HUES64 (cell line): ENCODE results near the gene LMNB1.

Experiments used
- H3K27ac ChIP-seq: 2 replicates; pipeline ENCODE4 v1.7.0; 2013; ENCODE audit warnings: low read depth, low read length, inconsistent platforms
- H3K27me3 ChIP-seq: 2 replicates; pipeline ENCODE4 v1.6.1; 2013; ENCODE audit warnings: mild to moderate bottlenecking, low read length; ENCODE audit not compliant: insufficient read depth
- H3K36me3 ChIP-seq: 2 replicates; pipeline ENCODE4 v1.6.1; 2013; ENCODE audit warnings: mild to moderate bottlenecking, low read length; ENCODE audit not compliant: insufficient read depth
- H3K4me1 ChIP-seq: 2 replicates; pipeline ENCODE4 v1.6.1; 2013; ENCODE audit warnings: mild to moderate bottlenecking, low read length, moderate library complexity; ENCODE audit not compliant: insufficient read depth
- H3K4me3 ChIP-seq: 2 replicates; pipeline ENCODE4 v1.5.1; 2013; ENCODE audit warnings: mild to moderate bottlenecking, low read length, moderate library complexity
- H3K9ac ChIP-seq: 2 replicates; pipeline ENCODE4 v1.6.1; 2013; ENCODE audit warnings: mild to moderate bottlenecking, low read depth, low read length
- H3K9me3 ChIP-seq: 2 replicates; pipeline ENCODE4 v1.6.1; 2013; ENCODE audit warnings: low read depth, low read length; ENCODE audit not compliant: insufficient read depth
- WGBS: fragments of 150-250, 120-280 bp; methylation state at CpG from one replicate; pipeline ENCODE4 v1.1.7; 2013; ENCODE audit warnings: missing lambda C conversion rate; 5-methylcytosine and 5-hydroxymethylcytosine counted together

LMNB1 gene

GRCh38 chr5:126878085-126878484 is 101.1 kb downstream of the LMNB1 start:
- Histone ChIP-seq H3K36me3 (no peaks in the 10 kb centered on the region), H3K4me1 (peaks cover 6% of the 10 kb centered on the region), H3K9ac (no peak overlapping the region), H3K27ac (no peak overlapping the region), H3K4me3 (no peak overlapping the region), H3K27me3 (no peaks in the 10 kb centered on the region), H3K9me3 (no peaks in the 10 kb centered on the region)
- WGBS, result 96% methylated on average over 13 of the region's 13 CpGs

DNA sequence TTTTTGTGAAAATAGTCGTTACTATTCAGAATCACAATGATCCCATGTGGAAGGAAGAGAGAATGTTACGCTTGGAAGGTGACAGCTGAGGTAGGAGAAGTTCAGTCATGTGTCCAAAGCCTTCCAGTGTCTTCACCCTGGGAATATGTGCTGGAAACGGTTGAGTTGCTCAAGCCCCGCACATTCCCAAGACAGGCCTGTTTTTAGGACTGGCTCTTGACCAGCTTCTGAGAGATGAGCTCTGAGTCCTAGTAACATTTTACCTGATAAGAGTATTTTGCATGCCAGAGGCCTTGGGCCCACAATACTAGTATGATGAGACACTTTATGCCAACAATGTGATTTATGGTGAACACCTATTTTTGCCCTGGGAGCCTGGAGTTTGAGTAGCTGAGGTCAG is 101.7 kb downstream of the LMNB1 start:
- WGBS, result 95% methylated on average over 4 of the region's 4 CpGs
- Histone ChIP-seq H3K36me3 (no peaks in the 10 kb centered on the region), H3K9me3 (no peaks in the 10 kb centered on the region), H3K27me3 (no peaks in the 10 kb centered on the region), H3K4me3 (no peak overlapping the region), H3K4me1 (peaks cover 6% of the 10 kb centered on the region), H3K27ac (no peak overlapping the region), H3K9ac (no peak overlapping the region)

- WGBS, result 95% methylated on average over 4 of the region's 5 CpGs
- Histone ChIP-seq H3K36me3 (no peaks in the 10 kb centered on the region), H3K27me3 (no peaks in the 10 kb centered on the region), H3K9me3 (no peaks in the 10 kb centered on the region), H3K4me1 (no peaks in the 10 kb centered on the region), H3K27ac (no peak overlapping the region), H3K4me3 (no peak overlapping the region), H3K9ac (no peak overlapping the region)
Observed at GRCh38 chr5:126881821-126882600, 105.1 kb downstream of the LMNB1 start.

GRCh38 chr5:126883564-126884245 is 106.8 kb downstream of the LMNB1 start:
- H3K4me1 ChIP-seq, result no peaks in the 10 kb centered on the region
- H3K9ac ChIP-seq, result no peak overlapping the region
- WGBS, result 100% methylated on average over 1 of the region's 2 CpGs
- H3K9me3 ChIP-seq, result no peaks in the 10 kb centered on the region
- H3K4me3 ChIP-seq, result no peak overlapping the region
- no peaks in the 10 kb centered on the region for H3K36me3 ChIP-seq
- no peak overlapping the region for H3K27ac ChIP-seq
- H3K27me3 ChIP-seq, result no peaks in the 10 kb centered on the region

- no peaks in the 10 kb centered on the region for H3K36me3 ChIP-seq
- H3K27me3 ChIP-seq, result no peaks in the 10 kb centered on the region
- H3K27ac ChIP-seq, result no peak overlapping the region
- H3K4me3 ChIP-seq, result no peak overlapping the region
- no peak overlapping the region for H3K9ac ChIP-seq
- WGBS, result 88% methylated on average over 5 of the region's 5 CpGs
- H3K9me3 ChIP-seq, result no peaks in the 10 kb centered on the region
- no peaks in the 10 kb centered on the region for H3K4me1 ChIP-seq
Observed at GRCh38 chr5:126884269-126884819, 107.4 kb downstream of the LMNB1 start.
